GM21515 (cell line): ENCODE measurements around the gene XPO6.
"Not testable (repeated sequence)": the region's sequence is repeated elsewhere in the genome, so short reads cannot be mapped to it uniquely, and the experiment has no call there.

Experiments used
- ATAC-seq: cut with Tn5 transposase; IDR thresholded peaks from one replicate; pipeline ENCODE4 v1.9.1; 2021; ENCODE audit not compliant: unreplicated experiment

XPO6 gene

DNA sequence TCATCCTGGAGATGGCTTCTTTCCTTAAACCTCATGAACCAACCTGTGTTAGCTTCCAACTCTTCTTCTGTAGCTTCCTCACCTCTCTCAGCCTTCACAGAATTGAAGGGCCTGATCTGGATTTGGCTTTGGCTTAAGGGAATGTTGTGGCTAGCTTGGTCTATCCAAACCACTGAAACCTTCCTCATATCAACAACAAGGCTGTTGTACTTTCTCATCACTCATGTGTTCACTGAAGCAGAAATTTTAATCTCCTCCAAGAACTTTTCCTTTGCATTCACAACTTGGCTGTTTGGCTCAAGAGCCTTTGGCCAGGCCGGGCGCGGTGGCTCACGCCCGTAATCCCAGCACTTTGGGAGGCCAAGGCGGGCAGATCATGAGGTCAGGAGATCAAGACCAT is 95.9 kb downstream of the XPO6 start:
- ATAC-seq = not testable (repeated sequence)

DNA sequence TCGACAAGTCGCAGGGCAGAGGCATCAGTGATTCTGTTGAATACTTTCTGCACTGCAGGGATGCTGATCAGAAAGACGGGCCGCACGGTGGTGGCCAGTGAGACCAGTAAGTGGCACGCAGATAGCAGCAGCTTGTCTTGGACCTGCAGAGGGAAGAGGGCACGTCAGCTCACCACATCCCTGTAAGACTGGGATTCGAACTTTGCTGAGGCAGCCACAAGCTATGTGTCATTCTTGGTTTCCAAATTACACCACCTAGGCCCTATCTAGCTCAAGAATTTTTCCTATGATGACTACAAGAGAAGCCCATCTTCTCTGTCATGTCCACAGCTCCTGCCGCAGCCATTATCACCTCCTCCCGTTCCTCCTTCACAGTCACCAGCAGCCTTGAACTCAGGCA is 98.9 kb downstream of the XPO6 start:
- ATAC-seq = no peak

DNA sequence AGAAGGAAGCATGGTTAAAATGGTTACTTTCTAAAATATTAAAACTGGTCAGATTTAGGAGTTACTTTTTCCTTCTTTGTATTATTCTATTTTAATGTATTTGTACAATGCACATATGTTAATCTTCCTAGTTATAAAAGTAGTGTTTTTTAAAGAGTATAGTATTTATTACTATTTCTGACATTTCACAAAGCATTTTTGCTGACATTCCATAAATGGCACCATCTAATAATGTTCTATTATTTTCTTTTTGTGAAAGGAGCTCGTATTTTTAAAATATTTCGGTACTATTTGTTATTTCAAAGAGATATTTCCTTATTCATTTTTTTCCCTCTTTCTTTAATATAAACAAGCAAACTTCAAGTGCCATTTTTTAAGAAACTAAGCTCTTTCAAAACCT is 100.8 kb downstream of the XPO6 start:
- no peak for ATAC-seq

DNA sequence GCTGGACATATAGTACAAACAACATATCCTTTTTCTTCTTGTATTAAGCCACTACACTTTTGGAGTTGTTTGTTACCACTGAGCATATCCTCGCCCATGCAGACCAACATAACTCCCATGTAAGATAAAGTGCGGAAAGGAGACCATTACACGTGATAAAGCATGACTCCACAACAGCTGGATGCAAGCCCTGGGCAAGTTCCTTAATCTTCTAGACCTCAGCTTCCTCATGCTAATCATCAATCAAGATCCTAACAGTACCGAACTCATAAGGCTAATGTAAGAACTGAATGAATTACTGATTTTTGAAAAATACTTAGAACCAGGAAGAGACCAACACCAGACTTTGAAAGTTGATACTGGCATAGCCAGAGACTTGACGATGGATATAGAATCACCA is 101.3 kb downstream of the XPO6 start:
- no peak for ATAC-seq

DNA sequence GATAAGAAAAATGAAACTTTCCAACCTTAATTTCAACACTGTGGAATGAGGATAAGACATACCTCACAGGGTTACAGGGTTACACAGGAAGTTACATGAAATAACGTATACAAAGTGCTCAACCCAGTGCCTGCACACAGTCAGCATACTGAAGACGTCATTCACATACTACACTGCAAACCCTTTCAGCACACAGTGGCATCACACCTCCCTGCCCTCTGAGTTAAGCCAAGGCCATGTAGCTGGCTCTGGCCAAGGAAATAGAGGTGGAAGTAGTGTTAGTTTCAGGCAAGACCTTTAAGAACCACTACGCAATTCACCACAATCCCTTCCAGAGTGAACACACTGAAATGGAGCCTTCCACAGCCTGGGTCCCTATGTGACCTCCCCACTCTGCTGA is 101.7 kb downstream of the XPO6 start:
- no peak for ATAC-seq

DNA sequence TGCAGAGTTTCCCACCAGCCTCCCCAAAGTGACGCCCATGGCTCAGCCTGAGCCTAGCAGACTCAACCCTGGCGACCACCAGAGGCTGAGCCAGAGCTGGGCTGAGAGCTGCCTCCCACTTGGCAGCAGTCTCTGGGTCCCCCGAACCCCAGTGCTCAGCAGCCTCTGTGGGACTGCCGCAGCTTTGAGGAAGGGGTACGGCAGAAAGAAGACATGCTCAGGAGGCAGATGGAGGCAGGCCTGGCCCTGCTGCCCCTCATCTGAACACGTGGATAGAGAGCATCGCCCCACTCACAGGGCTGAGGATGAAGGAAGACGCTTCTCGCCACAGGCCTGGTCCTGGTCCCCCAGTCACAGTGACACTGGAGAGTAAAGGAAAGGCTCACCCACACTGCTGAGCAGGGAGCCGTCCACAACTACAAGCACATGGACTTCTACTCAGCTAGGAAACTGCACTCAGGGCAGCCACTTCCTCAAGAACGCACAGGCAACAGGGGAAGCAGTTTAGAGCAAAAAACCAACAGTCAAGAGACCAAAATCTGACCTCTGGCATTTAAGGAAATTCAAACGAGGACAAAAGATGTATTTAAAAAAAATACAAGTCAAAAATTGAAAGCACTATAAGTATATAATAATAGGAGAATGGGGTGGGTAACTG is 103.0 kb downstream of the XPO6 start:
- ATAC-seq = no peak

DNA sequence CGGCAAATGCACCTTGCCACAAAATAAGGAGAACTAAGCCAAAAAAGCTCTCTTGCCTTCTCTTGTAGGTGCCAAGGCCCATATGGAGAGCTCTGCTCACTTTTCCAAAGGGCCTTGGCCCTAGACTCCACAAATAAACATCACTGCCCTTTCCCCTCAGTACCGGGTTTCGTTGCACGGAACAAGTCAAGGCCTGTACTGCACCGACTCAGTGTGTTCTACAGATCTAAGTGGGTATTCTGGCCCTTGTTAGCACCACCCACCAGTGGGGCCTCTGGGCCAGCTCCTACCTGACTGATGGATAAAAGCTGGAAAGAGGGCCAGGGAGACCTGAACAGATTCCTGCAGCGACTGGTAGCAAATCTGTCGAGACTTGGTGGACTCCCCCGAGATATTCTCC is 104.5 kb downstream of the XPO6 start:
- ATAC-seq = no peak

DNA sequence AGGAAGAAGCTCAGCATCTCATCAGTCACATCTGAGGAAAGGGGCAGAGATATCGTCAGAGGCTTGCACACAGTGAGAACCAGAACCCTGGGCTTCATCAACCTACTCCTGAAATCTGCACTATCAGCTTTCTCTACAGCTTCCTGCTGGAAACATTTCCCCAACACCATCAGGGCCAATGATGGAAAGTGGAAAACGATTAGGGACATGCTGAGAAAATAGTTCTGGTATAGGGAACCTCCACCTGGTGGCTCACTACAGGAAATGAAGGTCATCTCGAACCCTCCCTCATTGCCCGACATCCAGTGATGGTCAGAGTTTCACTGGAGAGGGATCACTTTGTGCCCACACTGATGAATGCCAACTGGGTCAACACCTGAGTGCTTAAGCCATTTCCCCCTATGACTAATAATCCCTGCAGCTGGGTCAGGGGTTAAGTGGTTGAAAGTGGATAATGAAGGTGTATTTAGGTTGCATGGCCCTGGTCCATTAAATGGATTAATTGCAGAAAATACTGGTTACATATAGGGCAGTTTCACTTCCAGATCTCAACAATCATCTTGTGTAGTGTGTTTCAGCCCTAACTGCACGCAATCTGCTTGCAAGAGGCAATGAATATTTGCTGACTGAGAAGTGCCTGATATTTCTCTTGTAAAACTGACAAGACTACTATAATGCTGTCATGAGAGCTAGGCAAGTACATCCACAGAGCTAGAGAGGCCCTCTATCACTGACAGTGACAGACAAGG is 105.1 kb downstream of the XPO6 start:
- ATAC-seq = no peak

DNA sequence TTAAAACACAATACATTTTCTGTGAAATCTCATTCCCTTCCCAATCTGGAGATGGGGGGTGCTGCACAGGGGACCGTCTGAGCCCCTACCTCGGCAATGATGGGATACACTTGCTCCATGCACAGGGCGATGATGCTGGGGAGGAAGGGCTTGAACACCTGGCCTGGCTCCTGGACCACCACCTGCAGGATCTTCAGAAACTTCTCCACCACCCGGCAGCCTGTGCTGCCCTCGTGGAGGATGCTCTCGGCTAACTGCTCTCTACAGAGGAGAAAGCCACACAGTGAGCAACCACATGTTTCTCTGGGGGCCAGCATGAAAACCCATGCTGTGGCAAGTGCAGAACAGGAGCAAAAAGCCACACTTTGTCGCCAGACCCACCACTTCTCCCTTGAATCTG is 105.8 kb downstream of the XPO6 start:
- no peak for ATAC-seq

DNA sequence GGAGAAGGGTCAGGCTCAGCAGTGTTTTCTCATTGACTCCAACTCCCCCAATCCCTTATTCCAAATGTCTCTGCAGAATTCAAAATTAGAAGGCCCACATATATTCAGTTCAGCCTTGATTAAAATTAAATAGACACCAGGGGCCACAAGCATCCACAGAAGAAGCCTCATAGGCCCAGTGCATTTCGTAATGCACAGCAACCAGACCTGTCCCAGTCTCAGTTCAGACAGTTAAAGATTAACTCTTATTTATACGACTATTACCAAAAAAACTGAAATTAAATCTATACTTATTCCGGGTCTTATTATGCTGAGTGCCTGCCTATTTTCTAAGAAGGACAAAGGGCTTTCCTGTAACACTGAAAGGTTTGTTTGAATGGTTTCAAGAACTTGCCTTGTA is 106.5 kb downstream of the XPO6 start:
- ATAC-seq = no peak

DNA sequence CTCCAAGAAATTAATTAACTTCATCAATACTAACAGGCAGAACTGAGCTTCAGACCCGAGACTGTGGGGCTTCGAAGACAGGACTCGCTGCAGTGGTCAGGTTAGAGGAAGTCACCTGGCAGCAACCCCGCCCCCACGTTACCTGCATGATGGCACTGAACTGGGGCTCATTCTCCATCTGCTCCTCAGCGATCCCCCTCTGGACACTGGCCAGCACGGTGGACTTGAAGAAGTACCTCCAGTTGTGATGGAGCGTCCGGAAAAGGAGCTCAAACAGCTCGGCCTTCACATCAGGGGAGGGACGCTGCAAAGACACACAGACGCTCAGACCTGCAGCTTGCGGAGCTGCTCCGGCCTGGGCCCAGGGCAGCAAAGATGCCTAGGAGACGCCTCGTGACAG is 107.4 kb downstream of the XPO6 start:
- no peak for ATAC-seq

DNA sequence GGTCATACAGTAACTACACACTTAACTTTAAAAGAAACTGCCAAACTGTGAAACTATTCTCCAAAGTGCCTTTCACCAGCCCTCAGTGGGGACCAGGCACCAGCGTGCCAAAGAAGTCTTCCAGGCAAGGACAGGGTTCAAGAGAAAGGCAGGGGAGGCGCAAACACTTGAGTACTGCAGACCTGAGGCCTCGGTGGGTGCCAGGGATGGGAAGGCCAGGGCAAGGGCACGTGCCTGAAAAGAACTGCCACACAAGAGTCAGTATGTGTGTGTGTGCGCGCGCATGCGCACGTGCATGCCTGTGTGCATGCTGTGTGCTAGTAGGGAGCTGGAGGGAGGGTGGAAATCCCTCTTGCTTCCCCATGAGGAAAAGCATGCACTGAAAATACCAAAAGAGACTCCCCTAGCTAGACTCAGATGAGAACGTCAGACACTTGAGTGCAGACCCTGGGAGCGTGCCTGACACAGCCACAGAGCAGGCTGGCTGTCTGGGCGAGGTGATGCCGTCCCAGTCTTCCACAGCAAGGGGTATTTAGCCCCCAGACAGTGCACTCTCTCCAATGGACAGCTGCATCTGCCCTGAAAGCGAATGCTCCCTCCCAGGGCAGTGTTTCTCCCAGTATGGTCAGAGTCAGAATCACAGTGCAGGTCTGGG is 108.1 kb downstream of the XPO6 start:
- ATAC-seq = no peak

DNA sequence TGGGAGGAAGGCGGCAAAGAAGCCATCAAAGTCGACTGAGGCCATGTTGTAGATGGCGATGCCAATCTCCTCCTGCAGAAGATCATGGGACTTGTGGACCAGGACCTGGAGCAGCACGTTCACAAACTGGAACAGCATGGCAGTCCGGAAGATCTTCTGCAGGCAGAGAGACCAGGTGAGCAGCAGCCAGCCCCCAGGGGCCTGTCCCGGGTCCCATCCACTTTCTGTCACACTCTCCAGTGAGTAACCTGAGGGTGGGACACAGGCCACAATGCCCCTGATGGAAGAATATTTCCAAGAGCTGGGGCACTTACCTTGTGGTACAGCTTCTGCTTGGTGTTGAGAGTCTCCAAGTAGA is 110.3 kb downstream of the XPO6 start:
- ATAC-seq = no peak

DNA sequence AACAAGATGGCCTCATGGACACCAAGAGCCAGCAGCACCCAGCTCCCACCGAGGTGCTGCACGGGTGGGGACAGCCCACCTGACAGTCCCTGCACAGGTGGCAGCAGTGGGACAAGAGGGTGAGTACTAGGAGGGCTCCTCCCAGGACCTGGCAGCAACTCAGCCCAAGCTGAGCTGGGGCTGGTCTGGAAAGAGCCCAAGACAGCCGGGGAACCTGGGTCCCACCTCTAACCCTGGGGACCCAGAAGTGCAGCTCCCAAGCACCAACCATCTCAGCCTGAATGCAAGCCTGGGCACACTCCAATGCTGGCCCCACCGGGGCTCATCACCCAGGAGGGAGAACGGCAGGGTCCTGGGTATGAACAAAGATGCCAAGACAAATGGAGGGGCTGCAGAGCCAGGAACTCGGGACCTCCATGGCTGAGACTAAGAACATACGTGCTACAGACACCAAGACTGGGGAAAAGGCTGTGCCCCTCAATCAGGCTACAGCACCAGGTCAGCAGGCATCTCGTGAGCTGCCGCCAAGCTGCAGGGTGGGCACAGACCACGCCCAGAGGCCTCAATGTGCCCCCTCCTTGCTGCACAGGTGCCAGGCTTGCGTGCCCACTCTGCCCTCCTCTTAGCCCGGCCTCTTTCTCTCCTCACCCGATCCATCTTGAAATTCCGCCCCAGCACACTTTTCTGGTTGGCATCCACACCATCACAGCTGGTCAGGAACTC is 110.8 kb downstream of the XPO6 start:
- ATAC-seq = no peak

DNA sequence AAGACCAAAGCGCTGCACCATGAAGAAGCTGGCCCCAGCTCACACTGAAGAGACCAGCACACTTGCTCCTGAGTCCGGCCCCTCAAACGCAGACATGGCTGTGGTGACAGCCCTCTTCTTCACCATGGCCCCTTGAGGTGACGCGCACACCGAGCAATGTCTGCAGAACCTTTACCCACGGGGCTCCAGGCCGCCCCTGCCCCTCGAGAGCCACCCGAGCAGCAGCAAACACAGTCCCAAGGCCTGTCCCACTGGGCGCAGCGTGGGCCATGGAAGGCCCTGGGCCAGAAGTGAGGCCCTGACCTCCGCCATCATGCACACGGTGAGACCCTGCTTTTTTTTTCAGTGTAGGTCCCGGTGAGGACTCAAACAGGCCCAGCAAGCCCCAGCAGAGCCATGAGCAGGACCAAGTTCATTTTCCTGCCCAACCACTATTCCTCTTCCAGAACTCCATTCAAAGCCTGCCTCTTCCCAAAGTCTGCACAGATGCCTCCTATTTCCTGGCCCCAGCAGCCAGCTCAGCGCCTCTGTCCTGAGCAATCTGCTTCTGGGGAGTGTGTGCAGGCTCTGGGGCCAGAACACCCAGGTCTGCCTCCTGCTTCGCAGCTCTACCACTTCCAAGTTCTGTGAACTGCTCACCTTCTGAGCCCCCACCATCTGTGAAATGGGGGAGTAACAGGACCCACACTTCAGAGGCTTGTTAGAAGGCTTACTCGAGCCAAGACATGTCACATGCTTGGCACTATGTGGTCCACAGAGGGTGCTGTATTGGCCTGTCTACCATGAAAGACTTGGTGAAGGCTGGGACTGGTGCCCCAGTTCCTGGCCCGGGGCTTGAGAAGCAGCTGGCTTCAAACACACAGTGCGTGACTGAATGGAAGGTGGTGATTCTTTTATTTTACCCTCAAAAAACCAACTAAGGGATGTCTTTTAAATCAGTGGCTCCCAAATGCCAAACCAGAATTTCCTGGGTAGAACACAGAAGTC is 112.5 kb downstream of the XPO6 start:
- no peak for ATAC-seq

DNA sequence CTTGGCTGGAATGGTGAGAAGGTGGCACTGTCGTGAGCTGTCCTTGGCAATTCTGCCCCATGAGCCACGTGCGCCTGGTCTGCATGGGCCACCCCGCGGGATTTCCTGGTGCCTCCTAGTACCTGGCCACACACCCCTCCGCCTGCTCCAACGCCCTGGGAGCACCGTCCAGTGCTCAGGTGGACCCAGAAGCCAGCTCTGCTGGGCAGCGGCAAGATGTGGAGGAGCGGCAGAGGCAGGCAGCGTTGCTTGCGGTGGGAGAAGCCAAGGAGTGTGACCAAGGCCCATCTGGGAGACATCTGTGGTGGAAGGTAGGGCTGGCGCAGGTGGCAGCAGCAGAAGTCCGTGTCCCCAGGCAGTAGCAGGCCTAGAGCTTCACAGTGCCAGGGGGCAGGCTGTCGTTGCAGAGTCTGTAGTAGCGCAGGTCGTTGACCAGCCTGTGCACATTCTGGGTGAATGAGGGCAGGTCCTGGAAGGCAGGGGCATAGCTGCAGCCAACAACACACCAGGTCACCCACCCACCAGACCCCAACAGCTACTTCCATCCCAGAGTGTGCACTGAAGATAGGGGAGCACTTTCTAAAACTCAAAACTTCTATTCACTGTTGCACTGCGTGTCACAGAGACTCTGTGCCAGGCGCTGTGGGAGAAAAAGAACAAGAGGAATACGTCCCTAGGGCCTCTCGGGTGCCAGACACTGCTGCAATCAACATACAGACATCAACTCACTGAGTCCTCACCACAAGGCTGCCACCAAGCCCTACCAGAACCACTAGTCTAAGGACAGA is 113.4 kb downstream of the XPO6 start:
- ATAC-seq = no peak

DNA sequence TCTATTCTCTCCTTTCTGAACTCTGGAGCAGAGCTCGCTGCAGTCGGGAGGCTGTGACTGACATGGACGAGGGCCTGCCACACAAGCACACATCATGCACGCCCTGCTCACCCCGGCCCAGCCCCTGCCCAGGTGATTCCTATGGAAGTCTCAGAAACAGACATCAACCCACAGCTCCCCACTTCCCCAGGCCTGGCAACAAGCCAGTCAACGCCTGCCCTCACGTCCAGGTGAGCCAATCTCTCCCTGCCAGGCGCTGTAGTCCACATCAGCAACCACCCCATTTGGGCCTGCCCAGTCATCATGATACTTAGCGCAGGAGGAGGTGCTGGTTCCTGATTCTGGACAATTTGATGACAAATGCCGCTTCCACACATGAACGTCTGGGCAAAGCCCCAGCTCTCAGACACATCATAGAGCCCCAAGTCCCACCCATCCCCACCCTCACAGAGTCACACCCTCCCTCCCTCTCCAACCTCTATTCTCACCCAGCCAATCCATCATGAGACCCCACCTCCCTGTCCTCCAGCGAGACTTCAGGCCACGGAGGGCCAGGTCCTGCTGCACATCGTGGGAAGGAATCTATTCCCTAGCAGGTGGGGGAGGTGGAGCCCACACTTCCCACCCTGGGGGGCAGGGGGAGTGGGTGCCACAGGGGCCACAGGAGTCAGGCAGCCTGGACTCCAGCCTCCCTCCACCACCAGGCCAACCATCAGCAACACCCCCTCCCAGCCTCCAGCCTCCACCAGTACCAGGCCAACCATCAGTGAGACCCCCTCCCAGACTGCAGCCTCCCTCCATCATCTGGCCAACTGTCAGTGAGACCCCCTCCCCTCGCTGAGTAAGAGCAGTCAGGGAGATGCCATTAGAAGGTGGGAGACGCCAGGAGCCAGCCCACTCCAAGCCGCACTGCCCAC is 114.5 kb downstream of the XPO6 start:
- no peak for ATAC-seq

DNA sequence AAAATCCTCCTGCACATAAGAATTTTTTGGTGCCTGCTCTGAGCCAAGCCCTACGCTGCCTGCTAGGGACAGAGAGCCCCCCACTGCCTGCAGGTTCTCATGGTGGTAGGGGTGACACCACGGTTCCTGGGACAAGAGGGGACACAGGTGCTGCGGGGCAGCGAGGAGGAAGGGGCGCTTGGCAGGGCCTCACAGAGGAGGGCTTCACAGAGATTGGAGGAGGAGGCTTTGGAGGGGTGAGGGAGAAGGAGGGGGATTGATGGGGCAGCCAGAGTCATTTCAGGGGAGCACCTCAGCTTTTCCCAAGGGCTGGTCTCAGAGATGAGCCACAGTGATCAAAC is 118.4 kb downstream of the XPO6 start:
- ATAC-seq = no peak
